Breast epithelium (tissue), 4 donors: ENCODE results near the gene AP5M1. TPM values are rescaled to one million over a fixed set of nuclear protein-coding genes. Genes with fewer than 3 reads are reported as not detected.
"Not testable (repeated sequence)": the region's sequence is repeated elsewhere in the genome, so short reads cannot be mapped to it uniquely, and the experiment has no call there.

ENCODE experiments used
- DNase-seq, 2 donors: peaks; one replicate each; pipeline ENCODE4 v3.0.0-alpha.2; 2019; ENCODE audit warnings: low spot score in 2 of 2
- H3K27ac ChIP-seq, 2 donors: fragments of 200-600 bp; sonication (generic) in 1 of 2; one replicate each; pipeline ENCODE4 v1.5.1; 2016 to 2019; ENCODE audit warnings: mild to moderate bottlenecking in 1 of 2
- H3K27me3 ChIP-seq, 2 donors: fragments of 200-600 bp; sonication (generic) in 1 of 2; one replicate each; pipeline versions ENCODE4 v1.5.1 to v1.6.0; 2017 to 2019; ENCODE audit warnings: control low read depth in 1 of 2, mild to moderate bottlenecking in 1 of 2
- H3K36me3 ChIP-seq: fragments of 200-600 bp; one replicate; pipeline ENCODE4 v1.5.1; 2019
- H3K4me1 ChIP-seq, 2 donors: fragments of 200-600 bp; sonication (generic); one replicate each; pipeline ENCODE4 v1.5.1; 2016 to 2019; ENCODE audit warnings: control low read depth in 1 of 2
- H3K4me3 ChIP-seq, 3 donors: fragments of 200-600 bp; sonication (generic); 1 replicate in 2 of 3; 2 replicates in 1 of 3; pipeline ENCODE4 v1.5.1; 2016 to 2019; ENCODE audit warnings: mild to moderate bottlenecking in 3 of 3, moderate library complexity in 2 of 3
- H3K9me3 ChIP-seq, 2 donors: fragments of 200-600 bp; sonication (generic) in 1 of 2; one replicate each; pipeline ENCODE4 v1.5.1; 2016 to 2019; ENCODE audit warnings: control low read depth in 1 of 2
- CTCF ChIP-seq, 3 donors: fragments of 450-650 bp; IDR thresholded peaks; one replicate each; pipeline ENCODE4 v1.5.1; 2016 to 2017; ENCODE audit warnings: antibody characterized with exemption in 3 of 3, mild to moderate bottlenecking in 3 of 3, moderate library complexity in 3 of 3
- POLR2A ChIP-seq: fragments of 450-650 bp; IDR thresholded peaks from one replicate; pipeline ENCODE4 v1.6.1; 2016; ENCODE audit warnings: antibody characterized with exemption, mild to moderate bottlenecking, moderate library complexity
- POLR2AphosphoS5 ChIP-seq, 3 donors: sonication (generic); formaldehyde crosslinking; IDR thresholded peaks; one replicate each; pipeline ENCODE4 v1.6.1; 2017; ENCODE audit warnings: antibody characterized with exemption in 3 of 3
- intact Hi-C: fragments of 100-400 bp; cut with DNase I; formaldehyde crosslinking; loops from one replicate; pipeline ENCODE4 v1.15.1; 2023; ENCODE audit warnings: low total_unique reads
- total RNA-seq, 3 donors: library from RNA; depleted of rRNA; stranded (reverse); fragments of >200 nt; gene quantifications; one replicate each; pipeline ENCODE4 v1.1.0, GENCODE V29; 2016

AP5M1 gene
- total RNA-seq, 3 donors from 2014 or later = 24.6 to 33.5 (median 25.6) TPM

- no peak overlapping the region for H3K27ac ChIP-seq
- no peaks in the 10 kb centered on the region for H3K36me3 ChIP-seq
- DNase-seq = no peak
- no peaks in the 10 kb centered on the region for H3K9me3 ChIP-seq
- H3K4me3 ChIP-seq = no peak overlapping the region
- TF ChIP-seq POLR2A = no peak
- TF ChIP-seq POLR2AphosphoS5 (IDR thresholded peaks at IDR 0.05) = no peak
- no peak for TF ChIP-seq CTCF (IDR thresholded peaks at IDR 0.05)
- no peaks in the 10 kb centered on the region for H3K4me1 ChIP-seq
- H3K27me3 ChIP-seq = peaks cover 0 to 3% of the 10 kb centered on the region in 2 donors
- intact Hi-C loops = no loop called here
Observed at GRCh38 chr14:57323721-57324120, 55.0 kb downstream of the AP5M1 start.

- intact Hi-C loops = no loop called here
- TF ChIP-seq CTCF (IDR thresholded peaks at IDR 0.05) (no peak), POLR2A (no peak), POLR2AphosphoS5 (IDR thresholded peaks at IDR 0.05) (no peak)
- H3K27ac ChIP-seq = no peak overlapping the region
Observed at GRCh38 chr14:57326253-57326652, 57.5 kb downstream of the AP5M1 start.

GRCh38 chr14:57329833-57330232 lies 61.1 kb downstream of the AP5M1 start:
- DNase-seq = no peak
- Histone ChIP-seq H3K36me3 (no peaks in the 10 kb centered on the region), H3K27me3 (no peaks in the 10 kb centered on the region), H3K4me1 (no peaks in the 10 kb centered on the region), H3K4me3 (no peak overlapping the region), H3K9me3 (peaks cover 11 to 15% of the 10 kb centered on the region in 2 donors), H3K27ac (no peak overlapping the region)
- TF ChIP-seq POLR2A = no peak
- TF ChIP-seq CTCF (IDR thresholded peaks at IDR 0.05) = no peak
- TF ChIP-seq POLR2AphosphoS5 (IDR thresholded peaks at IDR 0.05) = no peak
- intact Hi-C loops = no loop called here

More at GRCh38 chr14:57326253-57326652, 57.5 kb downstream of the AP5M1 start:
- H3K9me3 ChIP-seq = peaks cover under 1 to 6% of the 10 kb centered on the region in 2 donors
- H3K36me3 ChIP-seq = no peaks in the 10 kb centered on the region
- no peak for DNase-seq
- H3K4me3 ChIP-seq = no peak overlapping the region
- no peaks in the 10 kb centered on the region for H3K4me1 ChIP-seq
- no peaks in the 10 kb centered on the region for H3K27me3 ChIP-seq

GRCh38 chr14:57332475-57332874 lies 63.7 kb downstream of the AP5M1 start:
- H3K27me3 ChIP-seq, H3K4me3 ChIP-seq, H3K4me1 ChIP-seq, H3K36me3 ChIP-seq, DNase-seq, intact Hi-C loops, H3K27ac ChIP-seq: not testable (repeated sequence)
- peaks cover 23 to 26% of the 10 kb centered on the region in 2 donors for H3K9me3 ChIP-seq

- intact Hi-C loops = not testable (repeated sequence)
Observed at GRCh38 chr14:57333726-57334125, 65.0 kb downstream of the AP5M1 start.

GRCh38 chr14:57343545-57344297 lies 75.0 kb downstream of the AP5M1 start:
- H3K4me3 ChIP-seq, H3K4me1 ChIP-seq, DNase-seq, H3K9me3 ChIP-seq, H3K27me3 ChIP-seq, intact Hi-C loops, H3K27ac ChIP-seq, H3K36me3 ChIP-seq: not testable (repeated sequence)

More at GRCh38 chr14:57333726-57334125, 65.0 kb downstream of the AP5M1 start:
- H3K4me1 ChIP-seq, H3K27ac ChIP-seq, H3K36me3 ChIP-seq, H3K27me3 ChIP-seq, H3K4me3 ChIP-seq, DNase-seq: not testable (repeated sequence)
- H3K9me3 ChIP-seq = peaks cover 23 to 26% of the 10 kb centered on the region in 2 donors
